Epithelial cell of proximal tubule (primary cell): ENCODE measurements around the gene CD28. TPM values are rescaled to one million over a fixed set of nuclear protein-coding genes. Genes with fewer than 3 reads are reported as not detected.

ENCODE experiments used
- DNase-seq: peaks from one replicate; pipeline ENCODE4 v3.0.0-alpha.2; 2011; ENCODE audit warnings: low read depth
- H3K4me3 ChIP-seq: 2 replicates; pipeline ENCODE4 v1.5.1; 2011; ENCODE audit warnings: low read depth, mild to moderate bottlenecking, low read length
- CTCF ChIP-seq: conservative IDR thresholded peaks from 2 replicates; pipeline ENCODE4 v1.5.1; 2012; ENCODE audit warnings: low read depth, mild to moderate bottlenecking, low read length
- total RNA-seq: library from RNA; depleted of rRNA; stranded (reverse); fragments of >200 nt; gene quantifications from 2 replicates; pipeline ENCODE4 v1.2.3, GENCODE V29; 2015

Gene CD28
- total RNA-seq, 1 donor from 2014 or later, result not detected

- DNase-seq, result no peak
- no peak for TF ChIP-seq CTCF
- no peak overlapping the region for H3K4me3 ChIP-seq
These were observed 31.4 kb upstream of the CD28 start for GRCh38 chr2:203675086-203675485.

- no peak for TF ChIP-seq CTCF
- DNase-seq, result no peak
- no peak overlapping the region for H3K4me3 ChIP-seq
These were observed 27.5 kb upstream of the CD28 start for GRCh38 chr2:203678971-203679370.

GRCh38 chr2:203679401-203679800 lies 27.0 kb upstream of the CD28 start:
- H3K4me3 ChIP-seq, result no peak overlapping the region
- no peak for TF ChIP-seq CTCF
- DNase-seq, result no peak

- H3K4me3 ChIP-seq, result no peak overlapping the region
- no peak for TF ChIP-seq CTCF
- no peak for DNase-seq
These were observed 24.5 kb upstream of the CD28 start for GRCh38 chr2:203681978-203682377.

- no peak overlapping the region for H3K4me3 ChIP-seq
- TF ChIP-seq CTCF, result no peak
- no peak for DNase-seq
These were observed 23.7 kb upstream of the CD28 start for GRCh38 chr2:203682688-203683130.

- DNase-seq, result no peak
- H3K4me3 ChIP-seq, result no peak overlapping the region
- no peak for TF ChIP-seq CTCF
These were observed 23.0 kb upstream of the CD28 start for GRCh38 chr2:203683421-203683820.

- no peak overlapping the region for H3K4me3 ChIP-seq
- peak; percentile 96 for DNase-seq
- no peak for TF ChIP-seq CTCF
These were observed 22.4 kb upstream of the CD28 start for GRCh38 chr2:203683932-203684556.
